ENCODE results near the gene SDC4.

GRCh38 chr20:45303586-45304463, 44.4 kb downstream of the SDC4 start:
- TF ChIP-seq POLR2A (IDR thresholded peaks at IDR 0.05) (no peak), POLR2AphosphoS5 (IDR thresholded peaks at IDR 0.05) (no peak), CTCF (IDR thresholded peaks at IDR 0.05 in 8 of 11, conservative IDR thresholded peaks at IDR 0.05 in 3 of 11) (no peak)

Measured in spleen (tissue), 7 donors.